HuH-7.5 (cell line): ENCODE data around the gene FBXO3.
"Not testable (repeated sequence)": the region's sequence is repeated elsewhere in the genome, so short reads cannot be mapped to it uniquely, and the experiment has no call there.

ENCODE experiments used
- DNase-seq: peaks from one replicate; pipeline ENCODE4 v3.0.0; 2011; ENCODE audit warnings: low spot score

The FBXO3 gene

DNA sequence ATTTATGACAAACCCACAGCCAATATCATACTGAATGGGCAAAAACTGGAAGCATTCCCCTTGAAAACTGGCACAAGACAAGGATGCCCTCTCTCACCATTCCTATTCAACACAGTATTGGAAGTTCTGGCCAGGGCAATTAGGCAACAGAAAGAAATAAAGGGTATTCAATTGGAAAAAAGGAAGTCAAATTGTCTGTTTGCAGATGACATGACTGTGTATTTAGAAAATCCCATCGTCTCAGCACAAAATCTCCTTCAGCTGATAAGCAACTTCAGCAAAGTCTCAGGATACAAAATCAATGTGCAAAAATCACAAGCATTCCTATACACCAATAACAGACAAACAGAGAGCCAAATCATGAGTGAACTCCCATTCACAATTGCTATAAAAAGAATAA, 46.8 kb downstream of the FBXO3 start:
- DNase-seq: not testable (repeated sequence)

DNA sequence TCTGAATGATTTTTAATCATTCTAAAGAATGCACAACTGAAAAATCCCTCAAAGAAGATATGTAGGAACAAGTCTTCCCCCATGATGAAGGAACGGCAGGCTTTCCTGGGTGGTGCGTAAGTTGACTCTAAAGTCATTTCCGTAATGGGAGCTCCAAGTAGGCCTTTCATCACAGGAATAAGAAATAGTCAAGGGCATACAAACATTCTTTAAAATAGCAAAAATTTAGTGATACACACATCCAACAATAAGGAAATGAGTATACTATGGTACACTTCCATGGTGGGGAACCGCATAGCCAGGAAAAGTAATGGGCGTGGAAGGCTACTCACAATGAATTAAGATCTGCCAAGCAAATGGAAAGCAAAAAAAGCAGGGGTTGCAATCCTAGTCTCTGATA, 48.8 kb downstream of the FBXO3 start:
- DNase-seq: no peak

DNA sequence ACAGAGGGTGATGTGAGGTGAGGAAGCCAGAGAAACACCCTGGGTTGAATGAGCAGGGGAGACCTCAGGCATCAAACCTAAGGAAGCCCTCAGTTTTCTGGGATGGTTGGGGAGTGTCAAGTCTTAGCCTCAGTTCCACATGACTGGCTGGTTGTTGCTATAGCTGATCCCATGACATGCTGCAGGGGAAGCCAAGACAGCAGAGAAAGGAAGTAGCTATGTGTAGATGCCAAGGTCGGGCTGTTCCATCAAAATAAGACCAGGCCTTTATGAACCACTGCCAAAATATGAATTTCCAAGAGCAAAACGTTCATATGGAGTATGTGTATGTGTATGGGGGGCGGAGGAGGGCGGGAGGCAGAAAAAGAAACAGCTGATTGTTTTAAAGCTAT, 49.7 kb downstream of the FBXO3 start:
- DNase-seq: no peak

DNA sequence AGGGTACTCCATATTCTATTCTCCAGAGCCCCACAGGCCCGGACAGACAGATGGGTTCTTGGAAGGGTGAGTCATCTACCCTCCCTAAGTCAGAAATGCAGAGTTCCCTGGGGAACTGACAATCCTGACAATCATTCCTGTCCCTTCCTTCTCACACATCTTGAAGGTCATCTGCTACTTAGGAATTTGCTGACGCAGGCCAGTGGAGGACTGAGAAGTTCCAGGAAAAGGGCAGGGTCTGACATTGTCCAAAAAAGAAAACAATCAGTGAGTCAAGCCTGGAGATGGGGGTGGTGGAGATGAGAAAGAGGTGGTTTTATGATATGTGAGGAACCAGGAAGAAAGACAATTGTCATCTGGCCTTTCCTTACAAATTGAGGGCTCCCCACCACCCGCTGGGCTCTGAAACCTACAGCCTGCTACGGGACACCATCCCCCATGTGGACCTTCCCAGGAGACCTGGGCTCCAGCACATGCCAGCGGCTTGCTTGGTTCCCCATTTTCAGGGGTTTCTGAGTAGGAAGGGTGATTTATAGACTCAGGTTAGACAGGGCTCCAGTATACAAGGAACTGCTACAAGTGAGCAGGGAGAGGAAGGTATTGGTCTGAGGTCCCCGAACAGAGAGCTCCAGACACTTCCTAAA, 51.0 kb downstream of the FBXO3 start:
- no peak for DNase-seq

DNA sequence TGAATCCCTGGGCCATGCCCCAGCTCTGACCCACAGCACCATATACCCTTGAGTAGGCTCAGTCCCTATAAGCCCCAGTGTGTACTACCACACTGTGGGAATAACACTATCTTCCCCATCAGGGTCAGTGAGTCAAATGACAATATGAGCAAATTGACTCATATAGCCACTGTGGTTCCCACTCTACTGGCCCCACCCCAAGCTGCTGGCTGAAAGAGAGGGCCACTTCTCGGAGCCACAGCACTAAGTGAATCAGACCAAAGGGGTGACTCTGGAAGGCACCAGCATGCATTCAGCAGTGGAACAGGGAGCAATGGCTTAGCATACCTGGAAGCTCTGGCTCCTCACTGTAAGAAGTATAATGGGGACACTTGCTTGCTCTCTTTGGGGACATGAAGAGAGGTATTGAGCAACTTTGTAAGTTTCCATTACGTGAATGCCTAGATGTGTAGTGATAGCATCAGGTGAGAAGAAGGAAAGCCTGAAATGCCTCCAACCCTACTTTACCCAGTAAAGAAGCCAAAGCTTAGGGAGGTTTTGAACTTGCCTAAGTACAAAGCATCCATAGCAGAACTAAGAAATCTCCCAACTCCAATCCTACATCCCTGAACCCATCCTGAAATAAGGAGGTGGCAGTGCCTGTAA, 51.6 kb downstream of the FBXO3 start:
- no peak for DNase-seq

DNA sequence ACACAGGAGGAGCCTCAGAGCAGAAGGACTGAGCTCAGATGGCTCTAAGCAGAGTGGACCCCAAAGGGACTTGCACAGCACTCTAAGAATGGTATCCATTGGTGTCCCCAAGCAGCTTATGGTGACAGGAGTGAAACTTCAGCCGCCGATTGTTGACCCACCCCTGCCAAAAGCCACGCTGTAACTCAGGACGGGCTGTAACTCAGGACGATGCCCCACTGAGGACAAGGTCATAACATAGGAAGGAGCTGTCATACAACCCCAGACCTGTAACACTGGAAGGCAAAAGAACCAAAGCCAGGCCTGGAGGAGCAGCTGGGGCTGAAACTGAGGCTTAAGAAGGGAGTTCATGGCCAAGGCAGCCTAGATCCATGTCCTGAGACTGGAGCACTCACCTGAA, 52.3 kb downstream of the FBXO3 start:
- DNase-seq: no peak

DNA sequence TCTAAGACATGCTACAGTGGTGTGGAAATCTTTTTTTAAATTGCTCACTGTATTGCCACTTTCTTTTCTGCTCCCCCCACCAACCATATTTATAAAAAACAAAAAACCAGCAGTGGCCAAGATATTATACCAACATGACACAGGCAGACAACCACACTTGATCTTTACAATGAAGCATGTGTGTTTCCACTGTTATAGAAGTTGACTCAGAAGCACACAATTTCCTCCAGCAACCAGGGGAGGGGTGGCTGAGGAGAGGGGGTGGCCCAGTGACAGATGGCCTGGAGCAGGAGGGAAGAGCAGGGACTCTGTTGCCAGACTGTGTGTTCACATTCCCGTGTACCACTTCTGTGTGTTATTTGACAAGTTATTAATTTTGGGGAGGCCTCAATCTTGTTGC, 52.9 kb downstream of the FBXO3 start:
- DNase-seq: no peak

DNA sequence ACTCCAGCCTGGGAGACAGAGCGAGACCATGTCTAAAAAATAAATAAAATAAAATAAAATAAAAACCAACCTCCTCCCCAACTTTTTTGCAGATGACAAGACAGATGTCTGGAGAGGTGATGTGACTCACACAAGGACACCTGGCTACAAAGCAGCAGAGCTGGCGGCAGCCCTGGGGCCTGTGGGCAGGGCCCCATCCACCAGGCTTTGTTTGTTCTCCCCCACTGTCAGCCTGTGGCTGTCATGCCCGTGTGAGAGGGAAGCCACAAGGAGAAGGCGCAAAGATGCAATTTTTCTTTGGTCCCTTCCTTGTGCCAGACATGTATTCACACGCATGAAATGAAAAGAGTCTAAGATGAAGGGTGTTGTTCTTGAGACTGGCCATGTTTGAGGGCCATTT, 54.7 kb downstream of the FBXO3 start:
- DNase-seq: no peak

DNA sequence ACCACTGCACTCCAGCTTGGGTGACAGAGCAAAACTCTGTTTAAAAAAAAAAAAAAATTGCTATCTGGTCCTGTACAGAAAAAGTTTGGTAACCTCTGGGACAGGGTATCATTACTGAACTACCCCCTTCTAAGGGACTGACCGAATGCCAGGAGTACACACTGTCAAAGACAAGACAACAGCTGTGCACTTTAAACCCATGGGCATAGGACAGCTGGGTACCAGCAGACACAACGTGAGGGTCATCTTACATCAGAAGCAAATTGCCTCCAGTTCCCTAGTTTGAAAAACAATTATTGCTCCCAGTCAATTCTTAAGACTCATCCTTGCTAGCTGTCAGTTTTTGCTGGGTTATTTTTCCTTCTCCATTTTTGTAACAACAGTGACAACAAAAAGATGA, 55.9 kb downstream of the FBXO3 start:
- DNase-seq: no peak

DNA sequence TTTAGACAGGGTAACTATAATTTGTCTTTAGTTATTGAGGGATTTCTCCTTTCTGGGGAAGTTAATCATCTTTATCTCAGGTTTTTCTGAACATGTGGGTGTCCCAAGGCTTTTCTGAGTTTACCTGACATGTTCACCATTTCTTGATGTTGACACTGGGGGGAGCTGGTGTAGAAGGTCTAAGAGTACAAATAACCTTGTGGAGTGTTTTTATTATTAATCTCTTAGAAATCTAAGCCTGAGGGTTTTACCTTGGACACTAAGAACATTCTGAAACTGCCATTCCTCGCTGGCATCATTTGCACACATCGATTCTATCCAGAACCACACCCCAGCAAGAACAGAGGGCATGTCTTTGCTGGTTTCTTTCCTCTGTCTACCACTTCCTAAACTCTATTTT, 58.1 kb downstream of the FBXO3 start:
- DNase-seq: no peak

DNA sequence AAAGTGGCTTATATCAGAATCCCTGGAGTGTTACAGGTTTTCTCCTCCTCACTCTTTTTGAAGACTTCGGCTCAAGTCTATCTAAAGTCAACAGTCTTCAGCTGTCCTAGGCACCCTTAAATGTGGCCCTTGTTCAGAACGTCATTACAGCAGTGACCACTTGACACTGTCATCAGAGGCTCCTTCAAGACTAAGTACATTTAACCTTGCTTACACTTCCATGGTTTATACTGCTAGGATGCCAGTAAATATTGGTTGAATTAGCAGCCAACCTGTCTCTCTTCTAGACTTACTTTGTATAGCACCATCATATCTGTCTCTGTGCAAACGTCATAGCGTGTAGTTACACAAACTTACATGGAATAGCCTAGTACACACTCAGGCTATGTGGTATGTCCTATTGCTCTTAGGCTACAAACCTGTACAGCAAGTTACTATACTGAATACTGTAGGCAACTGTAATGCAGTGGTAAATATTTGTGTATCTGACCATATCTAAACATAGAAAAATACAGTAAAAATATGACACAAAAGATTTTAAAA, 60.4 kb downstream of the FBXO3 start:
- DNase-seq: no peak

DNA sequence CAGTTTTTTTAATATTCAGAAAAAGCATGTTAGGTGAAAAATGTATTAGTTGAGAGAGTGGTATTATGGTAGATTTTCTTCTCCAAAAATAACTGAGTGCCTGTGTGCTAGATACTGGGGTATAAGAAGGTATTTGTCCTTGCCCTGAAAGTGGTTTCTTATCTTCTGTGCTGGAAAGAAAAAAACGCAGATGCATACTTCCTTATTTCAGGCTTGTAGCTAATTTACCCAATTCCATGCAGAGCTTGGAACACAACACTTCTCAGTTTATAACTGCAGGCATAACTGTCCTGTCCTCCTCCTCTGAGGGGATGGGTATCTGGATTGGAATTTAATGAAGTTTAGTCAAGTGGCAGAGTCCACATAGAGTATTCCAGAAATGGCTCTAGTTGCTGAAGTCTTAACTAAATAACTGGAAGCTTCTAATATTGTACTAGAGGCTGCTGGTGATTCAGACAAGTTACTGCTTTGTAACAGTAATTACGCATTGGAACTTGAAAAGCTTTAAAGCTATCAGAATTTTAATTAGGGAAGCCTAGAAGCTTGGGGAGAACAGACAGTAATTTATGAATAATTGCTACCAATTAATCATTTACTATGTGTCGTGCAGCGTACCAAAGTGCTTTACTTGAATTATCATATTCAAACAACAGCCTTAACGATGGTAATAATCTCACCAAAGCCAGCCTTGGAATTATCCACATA, 61.0 kb downstream of the FBXO3 start:
- no peak for DNase-seq

DNA sequence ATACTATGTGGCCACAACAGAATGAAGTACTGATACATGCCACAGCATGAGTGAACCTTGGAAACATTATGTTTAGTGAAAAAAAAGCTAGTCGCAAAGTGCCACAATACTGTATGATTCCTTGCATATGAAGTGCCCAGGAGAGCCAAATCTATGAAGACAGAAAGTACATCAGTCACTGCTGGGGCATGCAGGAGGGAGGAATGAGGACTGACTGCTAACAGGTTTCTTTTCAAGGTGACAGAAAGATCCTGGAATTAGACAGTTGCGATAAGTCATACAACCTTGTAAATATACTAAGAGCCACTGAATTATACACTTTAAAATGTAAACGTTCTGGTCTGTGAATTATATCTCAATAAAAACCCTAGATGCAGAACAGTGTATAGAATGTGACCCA, 61.9 kb downstream of the FBXO3 start:
- DNase-seq: no peak

DNA sequence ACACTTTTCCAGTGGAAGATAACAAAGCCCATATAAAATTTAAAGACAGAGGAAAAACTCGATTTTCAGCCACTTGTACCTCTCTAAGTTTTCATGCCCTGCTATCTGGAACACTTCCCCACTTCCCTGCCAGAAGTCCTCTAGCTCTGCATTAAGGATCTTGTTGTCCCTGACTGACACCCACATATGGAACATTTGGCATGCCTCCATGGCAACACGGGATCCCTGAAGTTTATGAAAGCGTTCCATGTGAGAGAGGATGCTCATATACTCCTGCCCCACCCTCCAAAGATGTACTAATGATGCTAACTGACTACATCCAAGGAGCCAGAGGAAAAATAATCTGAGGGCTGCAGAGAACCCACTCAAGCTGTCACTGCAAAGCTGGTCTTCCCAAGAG, 64.9 kb downstream of the FBXO3 start:
- DNase-seq: no peak

DNA sequence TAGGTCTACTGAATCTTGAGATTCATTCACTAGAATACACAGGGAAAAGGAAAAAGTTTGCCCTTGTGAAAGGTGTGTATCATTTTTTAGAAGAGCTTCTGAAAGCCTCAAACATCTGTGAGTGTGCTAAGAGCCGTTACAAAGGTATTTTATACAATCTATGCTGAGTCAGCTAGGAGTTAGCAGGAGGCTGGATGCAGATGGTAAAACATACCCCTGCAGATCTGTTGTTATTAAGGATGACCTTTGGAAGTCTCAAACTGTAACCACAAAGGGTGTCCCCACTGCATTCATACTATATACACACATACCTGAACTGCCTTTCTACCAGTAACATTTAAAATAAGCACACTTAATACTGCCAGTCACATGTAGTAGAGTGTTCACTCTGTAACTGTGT, 65.3 kb downstream of the FBXO3 start:
- DNase-seq: no peak

DNA sequence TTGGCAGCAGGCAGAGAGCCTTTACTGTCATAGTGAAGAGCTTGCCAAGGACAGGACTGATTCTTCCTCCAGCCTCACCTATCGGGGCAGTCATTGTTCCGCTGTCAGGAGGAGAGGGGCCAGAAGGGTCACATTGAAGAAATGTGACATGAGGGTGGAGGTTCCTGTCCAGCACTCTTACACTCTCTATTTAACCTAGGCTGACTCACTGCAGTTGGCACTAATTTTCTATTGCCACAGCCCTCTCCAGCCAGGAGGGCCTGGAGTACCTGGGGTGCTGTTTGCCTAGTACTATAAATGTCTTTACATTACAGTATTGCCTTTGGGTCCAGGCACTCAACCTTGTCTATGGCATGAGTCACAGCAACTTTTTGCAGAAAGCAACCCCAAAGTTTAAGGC, 66.5 kb downstream of the FBXO3 start:
- DNase-seq: not testable (repeated sequence)

DNA sequence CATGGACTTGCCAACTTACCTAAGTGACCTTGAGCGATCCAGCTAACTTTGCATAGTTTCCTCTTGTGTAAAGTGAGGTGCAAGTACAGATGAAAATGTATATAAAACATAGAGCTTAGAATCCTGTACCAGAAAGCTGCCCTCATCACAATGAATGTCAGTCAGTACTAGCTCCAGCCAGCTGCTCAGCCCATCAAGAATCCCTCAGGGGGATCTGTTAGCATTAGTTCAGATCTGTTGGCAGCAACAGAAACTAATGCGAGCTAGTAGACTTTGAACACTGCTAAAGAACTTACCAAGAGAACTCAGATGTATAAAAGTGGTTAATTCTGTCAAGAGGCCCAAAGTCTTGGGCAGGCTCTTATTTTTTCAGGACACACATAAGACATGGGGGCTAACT, 67.4 kb downstream of the FBXO3 start:
- DNase-seq: no peak

DNA sequence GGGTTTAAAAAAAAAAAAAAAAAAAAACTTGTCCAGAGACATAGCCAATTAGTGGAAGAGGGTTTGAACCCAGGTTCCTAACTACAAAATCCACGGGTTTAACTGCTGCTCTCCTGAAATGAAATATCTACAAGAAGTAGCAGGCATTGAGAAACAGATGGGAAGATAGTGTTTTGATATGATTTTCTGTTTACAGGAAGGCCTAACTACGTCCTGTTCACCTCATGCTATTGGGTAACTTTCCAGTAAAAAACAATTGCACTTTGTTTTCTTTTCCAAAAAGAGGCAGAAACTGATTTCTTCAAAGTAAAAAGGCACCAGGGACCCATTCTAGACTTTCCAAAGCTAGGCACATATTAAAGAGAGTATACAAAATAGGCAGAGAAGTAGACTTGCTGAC, 67.8 kb downstream of the FBXO3 start:
- no peak for DNase-seq

DNA sequence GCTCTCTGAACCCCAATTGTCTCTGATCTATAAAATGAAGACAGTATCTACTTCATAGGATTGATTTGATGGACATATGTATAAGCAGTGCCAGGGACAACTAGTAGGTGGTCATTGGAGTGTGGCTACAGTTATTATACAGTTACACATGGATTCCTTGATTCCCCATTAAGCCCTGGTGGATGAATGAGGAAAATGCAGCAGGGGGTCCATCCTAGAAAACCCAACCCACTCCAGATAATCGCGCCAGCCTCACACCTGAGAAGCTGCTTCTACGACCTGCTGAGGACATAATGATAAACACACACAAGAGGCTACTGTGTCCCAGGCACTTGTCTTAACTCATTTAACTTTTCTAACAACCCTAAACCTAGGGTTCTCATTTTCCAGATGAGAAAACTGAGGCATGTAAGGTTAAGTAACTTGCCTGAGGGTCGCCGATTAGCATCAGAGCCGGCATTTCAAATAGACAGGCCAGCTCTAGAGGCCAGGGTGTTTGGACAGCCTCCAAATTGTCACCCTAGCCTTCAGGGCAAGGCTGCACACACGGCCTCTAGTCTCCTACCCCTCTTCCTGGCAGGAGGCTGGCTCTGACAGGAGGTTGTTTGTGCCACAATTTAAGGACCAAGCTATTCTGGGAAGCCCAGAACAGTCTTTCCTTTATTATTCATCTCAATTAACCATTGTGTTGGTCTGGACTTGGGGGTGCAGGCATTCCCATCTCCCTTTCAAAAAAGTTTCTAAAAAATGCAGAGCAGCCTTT, 69.9 kb downstream of the FBXO3 start:
- DNase-seq: no peak

DNA sequence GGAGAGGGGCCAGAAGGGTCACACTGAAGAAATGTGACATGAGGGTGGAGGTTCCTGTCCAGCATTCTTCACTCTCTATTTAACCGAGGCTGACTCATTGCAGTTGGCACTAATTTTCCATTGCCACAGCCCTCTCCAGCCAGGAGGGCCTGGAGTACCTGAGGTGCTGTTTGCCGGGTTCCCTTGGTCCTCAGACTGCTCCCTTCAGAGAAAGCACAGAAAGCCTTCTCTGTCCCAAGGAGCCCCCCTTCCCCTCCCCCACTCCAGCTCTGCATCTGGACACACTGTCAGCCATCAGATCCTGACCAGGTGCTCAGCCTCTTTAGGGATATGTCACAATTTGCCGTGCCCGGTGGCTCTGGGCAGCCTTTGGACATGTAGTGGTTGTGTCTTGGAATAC, 70.5 kb downstream of the FBXO3 start:
- DNase-seq: no peak

DNA sequence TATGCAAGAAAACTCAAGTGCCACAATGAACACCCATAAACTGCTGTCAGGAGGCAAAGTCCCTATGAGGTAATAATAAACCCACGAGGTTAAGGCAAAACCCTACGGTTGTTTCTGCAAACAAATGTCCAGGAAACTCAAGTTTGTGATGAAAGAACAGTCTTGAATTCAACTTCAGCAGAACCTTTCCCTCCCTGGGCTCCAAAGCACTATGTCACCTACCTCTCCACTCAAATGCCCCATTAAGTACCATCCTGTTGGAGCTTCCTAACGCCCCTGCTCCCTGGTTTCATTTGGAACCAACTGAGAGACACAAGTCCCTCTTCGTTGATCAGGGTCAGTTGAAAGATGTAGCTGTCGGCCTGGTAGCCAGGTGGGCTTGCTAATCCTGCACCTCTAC, 71.1 kb downstream of the FBXO3 start:
- no peak for DNase-seq
